NB4 (cell line): ENCODE measurements around the gene SEBOX.
"Not testable (repeated sequence)": the region's sequence is repeated elsewhere in the genome, so short reads cannot be mapped to it uniquely, and the experiment has no call there.

Experiments used
- DNase-seq: peaks from one replicate; pipeline ENCODE4 v3.0.0; 2010; ENCODE audit warnings: low read depth
- H3K4me3 ChIP-seq: one replicate; pipeline ENCODE4 v1.5.1; 2011; ENCODE audit warnings: mild to moderate bottlenecking, low read depth, low read length, moderate library complexity
- CTCF ChIP-seq: IDR thresholded peaks from one replicate; pipeline ENCODE4 v1.5.1; 2012; ENCODE audit warnings: low read depth, low read length
- MAX ChIP-seq: IDR thresholded peaks from 2 replicates; pipeline ENCODE4 v1.6.1; 2011; ENCODE audit warnings: low read depth, low read length
- MYC ChIP-seq: IDR thresholded peaks from 2 replicates; pipeline ENCODE4 v1.6.1; 2011; ENCODE audit warnings: low read depth, low read length
- POLR2A ChIP-seq: IDR thresholded peaks from 2 replicates; pipeline ENCODE4 v1.6.1; 2011; ENCODE audit warnings: mild to moderate bottlenecking; ENCODE audit not compliant: insufficient read length; ENCODE audit errors: extremely low read depth

The SEBOX gene

GRCh38 chr17:28344011-28344410 lies 21.0 kb downstream of the SEBOX start:
- no peak for DNase-seq
- TF ChIP-seq MAX: no peak
- TF ChIP-seq POLR2A: no peak
- no peak for TF ChIP-seq CTCF
- TF ChIP-seq MYC: no peak

GRCh38 chr17:28343491-28343932 lies 21.5 kb downstream of the SEBOX start:
- DNase-seq: no peak
- H3K4me3 ChIP-seq: no peak overlapping the region
- TF ChIP-seq MAX (no peak), CTCF (no peak), POLR2A (no peak), MYC (no peak)

More at GRCh38 chr17:28344011-28344410, 21.0 kb downstream of the SEBOX start:
- no peak overlapping the region for H3K4me3 ChIP-seq

GRCh38 chr17:28342313-28342712 lies 22.7 kb downstream of the SEBOX start:
- TF ChIP-seq POLR2A: no peak
- no peak for TF ChIP-seq CTCF
- no peak overlapping the region for H3K4me3 ChIP-seq

GRCh38 chr17:28341516-28341915 lies 23.5 kb downstream of the SEBOX start:
- no peak for TF ChIP-seq CTCF
- no peak for TF ChIP-seq POLR2A
- TF ChIP-seq MYC: no peak
- no peak for TF ChIP-seq MAX
- no peak overlapping the region for H3K4me3 ChIP-seq
- DNase-seq: no peak

More at GRCh38 chr17:28342313-28342712, 22.7 kb downstream of the SEBOX start:
- DNase-seq: no peak

GRCh38 chr17:28340374-28340773 lies 24.6 kb downstream of the SEBOX start:
- no peak for TF ChIP-seq MYC
- TF ChIP-seq MAX: no peak
- TF ChIP-seq POLR2A: no peak
- TF ChIP-seq CTCF: no peak
- no peak overlapping the region for H3K4me3 ChIP-seq
- no peak for DNase-seq

GRCh38 chr17:28339431-28339830 lies 25.6 kb downstream of the SEBOX start:
- no peak overlapping the region for H3K4me3 ChIP-seq
- DNase-seq: no peak
- TF ChIP-seq MAX (no peak), MYC (no peak), POLR2A (no peak), CTCF (no peak)

GRCh38 chr17:28338769-28339212 lies 26.2 kb downstream of the SEBOX start:
- not testable (repeated sequence) for DNase-seq

More at GRCh38 chr17:28338769-28339212, 26.2 kb downstream of the SEBOX start:
- not testable (repeated sequence) for H3K4me3 ChIP-seq
